ENCODE results near the gene LRRC8C. TPM values are rescaled to one million over a fixed set of nuclear protein-coding genes. Genes with fewer than 3 reads are reported as not detected.

The LRRC8C gene
- total and polyA plus RNA-seq, 2 experiments from 2014 or later = 0.70 to 1.5 TPM

DNA sequence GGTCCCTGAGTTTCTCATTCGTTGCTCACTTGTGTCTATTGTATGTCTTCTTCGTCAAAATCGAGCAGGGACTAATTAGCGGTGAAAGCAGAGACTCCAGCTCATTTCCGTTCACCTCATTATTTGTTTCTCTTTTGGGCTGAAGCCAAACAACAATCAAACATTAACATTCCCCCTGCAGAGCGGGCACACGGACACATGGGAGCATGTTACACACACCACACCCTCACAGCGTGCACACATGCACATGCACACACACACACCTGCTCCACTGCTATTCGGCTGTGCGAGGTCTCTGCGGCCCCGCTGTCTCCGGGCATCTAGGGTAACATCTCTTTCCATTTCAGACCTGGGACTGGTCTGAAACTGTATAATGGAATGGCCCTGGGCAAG lies 129.5 kb downstream of the LRRC8C start:
- Histone ChIP-seq H3K9me2 (replicated peaks; ENCODE audit: insufficient read depth) (no peaks in the 10 kb centered on the region), H3K4me1 (ENCODE audit: insufficient read depth) (peaks cover 8% of the 10 kb centered on the region), H3K4me2 (peak overlapping the region; percentile 99), H2AFZ (peak overlapping the region; percentile 71), H3K27ac (no peak overlapping the region), H3K27me3 (no peaks in the 10 kb centered on the region), H3K79me2 (no peaks in the 10 kb centered on the region), H3K9me3 (ENCODE audit: low read depth) (no peaks in the 10 kb centered on the region), H4K20me1 (ENCODE audit: insufficient read depth, poor library complexity, severe bottlenecking) (no peaks in the 10 kb centered on the region), H3K36me3 (replicated peaks; ENCODE audit: insufficient read depth, low read depth) (no peaks in the 10 kb centered on the region), H3K4me3 (no peak overlapping the region)
- 68% methylated on average over 13 of the region's 13 CpGs for whole genome bisulfite sequencing (ENCODE audit: low lambda C conversion rate, missing lambda C conversion rate)
- DNase-seq (ENCODE audit: low spot score) = no peak
- no peak for TF ChIP-seq EZH2 (IDR thresholded peaks at IDR 0.05; ENCODE audit: borderline replicate concordance)
- TF ChIP-seq EZH2phosphoT487 (IDR thresholded peaks at IDR 0.05; ENCODE audit: low read depth, severe bottlenecking, unreplicated experiment) = no peak
- TF ChIP-seq, protein P1, sequence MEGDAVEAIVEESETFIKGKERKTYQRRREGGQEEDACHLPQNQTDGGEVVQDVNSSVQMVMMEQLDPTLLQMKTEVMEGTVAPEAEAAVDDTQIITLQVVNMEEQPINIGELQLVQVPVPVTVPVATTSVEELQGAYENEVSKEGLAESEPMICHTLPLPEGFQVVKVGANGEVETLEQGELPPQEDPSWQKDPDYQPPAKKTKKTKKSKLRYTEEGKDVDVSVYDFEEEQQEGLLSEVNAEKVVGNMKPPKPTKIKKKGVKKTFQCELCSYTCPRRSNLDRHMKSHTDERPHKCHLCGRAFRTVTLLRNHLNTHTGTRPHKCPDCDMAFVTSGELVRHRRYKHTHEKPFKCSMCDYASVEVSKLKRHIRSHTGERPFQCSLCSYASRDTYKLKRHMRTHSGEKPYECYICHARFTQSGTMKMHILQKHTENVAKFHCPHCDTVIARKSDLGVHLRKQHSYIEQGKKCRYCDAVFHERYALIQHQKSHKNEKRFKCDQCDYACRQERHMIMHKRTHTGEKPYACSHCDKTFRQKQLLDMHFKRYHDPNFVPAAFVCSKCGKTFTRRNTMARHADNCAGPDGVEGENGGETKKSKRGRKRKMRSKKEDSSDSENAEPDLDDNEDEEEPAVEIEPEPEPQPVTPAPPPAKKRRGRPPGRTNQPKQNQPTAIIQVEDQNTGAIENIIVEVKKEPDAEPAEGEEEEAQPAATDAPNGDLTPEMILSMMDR (IDR thresholded peaks at IDR 0.05; ENCODE audit: poor library complexity) = no peak

GRCh38 chr1:89762779-89763648 lies 130.1 kb downstream of the LRRC8C start:
- no peaks in the 10 kb centered on the region for H3K9me3 ChIP-seq (ENCODE audit: low read depth)
- H3K9me2 ChIP-seq (replicated peaks; ENCODE audit: insufficient read depth) = no peaks in the 10 kb centered on the region
- no peaks in the 10 kb centered on the region for H3K27me3 ChIP-seq
- whole genome bisulfite sequencing (ENCODE audit: low lambda C conversion rate, missing lambda C conversion rate) = 2% methylated on average over 47 of the region's 47 CpGs
- peak overlapping the region; percentile 99 for H3K4me2 ChIP-seq
- peak overlapping the region; percentile 51 for H3K4me3 ChIP-seq
- H3K36me3 ChIP-seq (replicated peaks; ENCODE audit: insufficient read depth, low read depth) = no peaks in the 10 kb centered on the region
- peaks cover 3% of the 10 kb centered on the region for H3K4me1 ChIP-seq (ENCODE audit: insufficient read depth)
- H2AFZ ChIP-seq = peak overlapping the region; percentile 82
- TF ChIP-seq, protein P1 (IDR thresholded peaks at IDR 0.05; ENCODE audit: poor library complexity) = peak; percentile 99
- TF ChIP-seq EZH2phosphoT487 (IDR thresholded peaks at IDR 0.05; ENCODE audit: low read depth, severe bottlenecking, unreplicated experiment) (no peak), EZH2 (IDR thresholded peaks at IDR 0.05; ENCODE audit: borderline replicate concordance) (no peak)
- H3K27ac ChIP-seq = no peak overlapping the region
- H4K20me1 ChIP-seq (ENCODE audit: insufficient read depth, poor library complexity, severe bottlenecking) = no peaks in the 10 kb centered on the region
- no peaks in the 10 kb centered on the region for H3K79me2 ChIP-seq
- DNase-seq (ENCODE audit: low spot score) = peak; percentile 92

DNA sequence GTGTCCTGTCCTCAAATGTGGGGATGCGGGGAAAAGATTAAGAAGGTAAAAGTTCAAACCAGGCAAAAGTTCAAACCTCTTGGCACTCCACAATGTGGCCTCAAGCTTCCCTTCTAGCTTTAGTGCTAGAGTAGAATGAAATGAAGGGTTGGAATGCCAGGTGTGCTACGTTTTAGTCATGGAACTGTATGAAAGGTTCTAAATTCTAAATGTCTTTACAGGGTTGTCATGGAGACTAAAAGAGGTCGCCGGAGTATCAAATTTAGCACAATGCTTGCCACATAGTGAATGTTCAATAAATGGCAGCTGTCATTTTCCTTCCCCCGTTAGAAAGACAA lies 130.7 kb downstream of the LRRC8C start:
- no peak for DNase-seq (ENCODE audit: low spot score)

DNA sequence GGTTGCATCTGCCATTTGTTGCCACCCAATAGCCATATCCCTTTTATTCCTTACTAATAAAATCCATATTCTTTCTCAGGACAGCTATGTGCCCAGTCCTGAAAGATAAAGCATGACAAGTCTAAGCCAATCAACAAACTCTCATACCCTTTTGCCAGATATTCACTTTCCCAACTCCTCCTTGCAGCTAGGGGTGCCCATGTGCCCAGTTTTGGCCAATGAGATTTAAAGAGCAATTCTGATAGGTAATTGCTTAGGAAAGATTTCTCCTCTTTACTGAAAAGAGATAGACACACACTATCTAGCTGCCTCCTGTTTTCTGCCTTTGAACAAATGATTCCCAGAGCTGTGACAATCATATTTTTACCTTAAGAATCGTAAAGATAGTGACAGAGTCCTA lies 132.9 kb downstream of the LRRC8C start:
- Histone ChIP-seq H2AFZ (no peak overlapping the region), H3K4me1 (ENCODE audit: insufficient read depth) (no peaks in the 10 kb centered on the region), H3K36me3 (replicated peaks; ENCODE audit: insufficient read depth, low read depth) (no peaks in the 10 kb centered on the region), H3K27ac (no peak overlapping the region), H4K20me1 (ENCODE audit: insufficient read depth, poor library complexity, severe bottlenecking) (no peaks in the 10 kb centered on the region), H3K9me3 (ENCODE audit: low read depth) (no peaks in the 10 kb centered on the region), H3K9me2 (replicated peaks; ENCODE audit: insufficient read depth) (no peaks in the 10 kb centered on the region), H3K4me2 (no peak overlapping the region), H3K27me3 (no peaks in the 10 kb centered on the region), H3K4me3 (no peak overlapping the region), H3K79me2 (no peaks in the 10 kb centered on the region)
- DNase-seq (ENCODE audit: low spot score) = no peak
- TF ChIP-seq EZH2 (IDR thresholded peaks at IDR 0.05; ENCODE audit: borderline replicate concordance) (no peak), EZH2phosphoT487 (IDR thresholded peaks at IDR 0.05; ENCODE audit: low read depth, severe bottlenecking, unreplicated experiment) (no peak)
- TF ChIP-seq, protein P1 (IDR thresholded peaks at IDR 0.05; ENCODE audit: poor library complexity) = no peak
- WGBS (ENCODE audit: low lambda C conversion rate, missing lambda C conversion rate) = 33% methylated on average over 1 of the region's 1 CpG

More for the DNA sequence above, 130.7 kb downstream of the LRRC8C start:
- Histone ChIP-seq H4K20me1 (ENCODE audit: insufficient read depth, poor library complexity, severe bottlenecking) (no peaks in the 10 kb centered on the region), H3K9me3 (ENCODE audit: low read depth) (no peaks in the 10 kb centered on the region), H3K4me1 (ENCODE audit: insufficient read depth) (no peaks in the 10 kb centered on the region), H3K79me2 (no peaks in the 10 kb centered on the region), H3K36me3 (replicated peaks; ENCODE audit: insufficient read depth, low read depth) (no peaks in the 10 kb centered on the region), H2AFZ (peak overlapping the region; percentile 82), H3K4me3 (peak overlapping the region; percentile 51), H3K9me2 (replicated peaks; ENCODE audit: insufficient read depth) (no peaks in the 10 kb centered on the region), H3K27ac (no peak overlapping the region), H3K4me2 (peak overlapping the region; percentile 99), H3K27me3 (no peaks in the 10 kb centered on the region)
- 40% methylated on average over 5 of the region's 5 CpGs for WGBS (ENCODE audit: low lambda C conversion rate, missing lambda C conversion rate)
- TF ChIP-seq EZH2 (IDR thresholded peaks at IDR 0.05; ENCODE audit: borderline replicate concordance) = no peak

Measured in hepatocyte (in vitro differentiated cells).